ENCODE data around the gene GSK3B. TPM values are rescaled to one million over a fixed set of nuclear protein-coding genes. Genes with fewer than 3 reads are reported as not detected.

Gene GSK3B
- total RNA-seq, 4 donors from 2014 or later, result 29.4 to 39.8 (median 32.5) TPM

- TF ChIP-seq CTCF (IDR thresholded peaks at IDR 0.05; ENCODE audit: low read depth), result no peak
Measured at GRCh38 chr3:119998166-119998565, 96.1 kb downstream of the GSK3B start.

- TF ChIP-seq CTCF (IDR thresholded peaks at IDR 0.05; ENCODE audit: low read depth), result no peak
Measured at GRCh38 chr3:119990888-119991287, 103.4 kb downstream of the GSK3B start.

- TF ChIP-seq CTCF (IDR thresholded peaks at IDR 0.05; ENCODE audit: low read depth), result no peak
Measured at GRCh38 chr3:119989981-119990655, 104.1 kb downstream of the GSK3B start.

GRCh38 chr3:119981386-119981785, 112.9 kb downstream of the GSK3B start:
- no peak for TF ChIP-seq CTCF (IDR thresholded peaks at IDR 0.05; ENCODE audit: low read depth)

- no peak for TF ChIP-seq CTCF (IDR thresholded peaks at IDR 0.05; ENCODE audit: low read depth)
Measured at GRCh38 chr3:119978554-119979208, 115.6 kb downstream of the GSK3B start.

- no peak for TF ChIP-seq CTCF (IDR thresholded peaks at IDR 0.05; ENCODE audit: low read depth)
Measured at GRCh38 chr3:119977353-119977752, 116.9 kb downstream of the GSK3B start.

- no peak for TF ChIP-seq CTCF (IDR thresholded peaks at IDR 0.05; ENCODE audit: low read depth)
Measured at GRCh38 chr3:119976214-119976613, 118.0 kb downstream of the GSK3B start.

Data from subcutaneous adipose tissue (tissue), 4 donors.